Smooth muscle cell (in vitro differentiated cells): Measurements from ENCODE around the gene STMN3. TPM values are rescaled to one million over a fixed set of nuclear protein-coding genes. Genes with fewer than 3 reads are reported as not detected.

Source experiments
- DNase-seq: peaks from one replicate; lab custom pipeline; 2025; ENCODE audit not compliant: unreplicated experiment; lab: John Stamatoyannopoulos, UW
- H2AFZ ChIP-seq: fragments of 200-600 bp; sonication (generic); 2 replicates; pipeline ENCODE4 v1.6.0; 2016; ENCODE audit warnings: antibody characterized with exemption, low read depth, mild to moderate bottlenecking
- H3F3A ChIP-seq: fragments of 200-600 bp; sonication (generic); 2 replicates; pipeline ENCODE4 v1.6.0; 2017; ENCODE audit warnings: antibody characterized with exemption, low read depth
- H3K27ac ChIP-seq: fragments of 200-600 bp; sonication (generic); 2 replicates; pipeline ENCODE4 v1.5.1; 2016; ENCODE audit warnings: low read depth, mild to moderate bottlenecking
- H3K27me3 ChIP-seq: fragments of 200-600 bp; sonication (generic); 2 replicates; pipeline ENCODE4 v1.6.1; 2016; ENCODE audit warnings: low read depth, mild to moderate bottlenecking
- H3K36me3 ChIP-seq: fragments of 200-600 bp; sonication (generic); 2 replicates; pipeline ENCODE4 v1.5.1; 2016; ENCODE audit warnings: low read depth
- H3K4me1 ChIP-seq: fragments of 200-600 bp; sonication (generic); 2 replicates; pipeline ENCODE4 v1.5.1; 2016; ENCODE audit warnings: low read depth
- H3K4me2 ChIP-seq: fragments of 200-600 bp; sonication (generic); 2 replicates; pipeline ENCODE4 v1.6.0; 2016; ENCODE audit warnings: mild to moderate bottlenecking
- H3K4me3 ChIP-seq: fragments of 200-600 bp; sonication (generic); 2 replicates; pipeline ENCODE4 v1.5.1; 2016; ENCODE audit warnings: mild to moderate bottlenecking
- H3K79me2 ChIP-seq: fragments of 200-600 bp; sonication (generic); 2 replicates; pipeline ENCODE4 v1.6.0; 2016; ENCODE audit warnings: low read depth, mild to moderate bottlenecking
- H3K9ac ChIP-seq: fragments of 200-600 bp; sonication (generic); 2 replicates; pipeline ENCODE4 v1.6.0; 2016; ENCODE audit warnings: low read depth
- H3K9me3 ChIP-seq: fragments of 200-600 bp; sonication (generic); replicated peaks from 2 replicates; pipeline ENCODE4 v1.5.1; 2016; ENCODE audit warnings: low read depth
- H4K20me1 ChIP-seq: fragments of 200-600 bp; sonication (generic); 2 replicates; pipeline ENCODE4 v1.6.0; 2016; ENCODE audit warnings: low read depth
- WGBS: methylation state at CpG from one replicate; pipeline ENCODE4 v1.1.7; 2016; ENCODE audit warnings: low lambda C conversion rate; 5-methylcytosine and 5-hydroxymethylcytosine counted together
- polyA plus RNA-seq: library from polyadenylated mRNA; unstranded; fragments of >200 nt; fragmentation: Nextera tagmentation; extraction: Ambion mirVana; gene quantifications from 2 replicates; pipeline ENCODE4 v1.2.1, GENCODE V29; 2016
- total RNA-seq: library from RNA; depleted of rRNA; stranded (reverse); fragments of >200 nt; gene quantifications from 2 replicates; pipeline ENCODE4 v1.2.3, GENCODE V29; 2014
- TF ChIP-seq, protein P1 (sequence below): fragments of 200-600 bp; sonication (generic); IDR thresholded peaks from 2 replicates; pipeline ENCODE4 v1.5.1; 2017; ENCODE audit warnings: borderline replicate concordance, mild to moderate bottlenecking, antibody characterized with exemption; ENCODE audit not compliant: insufficient read depth, poor library complexity, severe bottlenecking

Gene STMN3
- total and polyA plus RNA-seq, 2 experiments from 2014 or later: 4.8 to 10.8 TPM

DNA sequence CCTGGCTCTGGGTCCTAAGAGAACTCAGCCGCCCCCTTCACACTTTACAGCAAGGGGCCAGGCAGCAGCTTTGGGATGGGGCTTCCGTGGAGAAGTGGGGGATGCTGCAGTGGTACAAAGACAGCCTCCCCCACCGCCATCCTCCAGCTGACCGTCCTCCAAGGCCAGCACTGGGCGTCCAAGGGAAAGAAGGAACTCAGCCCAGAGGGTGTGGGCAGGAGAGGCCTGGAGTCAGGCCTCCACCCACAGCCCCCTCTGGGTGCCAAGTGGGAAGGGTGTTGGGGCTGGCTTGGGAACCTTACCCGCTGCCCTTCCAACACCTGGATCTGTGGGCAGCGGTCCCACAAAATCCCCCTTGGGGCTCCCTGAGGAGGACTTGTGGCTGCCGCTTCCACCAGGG lies 13.1 kb downstream of the STMN3 start:
- H3K4me3 ChIP-seq: no peak overlapping the region
- no peak overlapping the region for H3K27ac ChIP-seq
- H4K20me1 ChIP-seq: no peaks in the 10 kb centered on the region
- H2AFZ ChIP-seq: no peak overlapping the region
- no peaks in the 10 kb centered on the region for H3F3A ChIP-seq
- 96% methylated on average over 6 of the region's 8 CpGs for WGBS
- no peaks in the 10 kb centered on the region for H3K27me3 ChIP-seq
- no peaks in the 10 kb centered on the region for H3K79me2 ChIP-seq
- no peak for DNase-seq
- no peaks in the 10 kb centered on the region for H3K36me3 ChIP-seq
- H3K9ac ChIP-seq: no peak overlapping the region
- H3K4me1 ChIP-seq: peaks cover 4% of the 10 kb centered on the region
- no peaks in the 10 kb centered on the region for H3K9me3 ChIP-seq
- TF ChIP-seq, protein P1, sequence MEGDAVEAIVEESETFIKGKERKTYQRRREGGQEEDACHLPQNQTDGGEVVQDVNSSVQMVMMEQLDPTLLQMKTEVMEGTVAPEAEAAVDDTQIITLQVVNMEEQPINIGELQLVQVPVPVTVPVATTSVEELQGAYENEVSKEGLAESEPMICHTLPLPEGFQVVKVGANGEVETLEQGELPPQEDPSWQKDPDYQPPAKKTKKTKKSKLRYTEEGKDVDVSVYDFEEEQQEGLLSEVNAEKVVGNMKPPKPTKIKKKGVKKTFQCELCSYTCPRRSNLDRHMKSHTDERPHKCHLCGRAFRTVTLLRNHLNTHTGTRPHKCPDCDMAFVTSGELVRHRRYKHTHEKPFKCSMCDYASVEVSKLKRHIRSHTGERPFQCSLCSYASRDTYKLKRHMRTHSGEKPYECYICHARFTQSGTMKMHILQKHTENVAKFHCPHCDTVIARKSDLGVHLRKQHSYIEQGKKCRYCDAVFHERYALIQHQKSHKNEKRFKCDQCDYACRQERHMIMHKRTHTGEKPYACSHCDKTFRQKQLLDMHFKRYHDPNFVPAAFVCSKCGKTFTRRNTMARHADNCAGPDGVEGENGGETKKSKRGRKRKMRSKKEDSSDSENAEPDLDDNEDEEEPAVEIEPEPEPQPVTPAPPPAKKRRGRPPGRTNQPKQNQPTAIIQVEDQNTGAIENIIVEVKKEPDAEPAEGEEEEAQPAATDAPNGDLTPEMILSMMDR: no peak
- H3K4me2 ChIP-seq: no peak overlapping the region

- H3K4me2 ChIP-seq: no peak overlapping the region
- no peaks in the 10 kb centered on the region for H4K20me1 ChIP-seq
- no peaks in the 10 kb centered on the region for H3K79me2 ChIP-seq
- H3K4me3 ChIP-seq: no peak overlapping the region
- no peak for DNase-seq
- no peaks in the 10 kb centered on the region for H3K9me3 ChIP-seq
- H3K27me3 ChIP-seq: no peaks in the 10 kb centered on the region
- no peaks in the 10 kb centered on the region for H3F3A ChIP-seq
- no peak overlapping the region for H3K27ac ChIP-seq
- TF ChIP-seq, protein P1: no peak
- 86% methylated on average over 13 of the region's 15 CpGs for WGBS
- H2AFZ ChIP-seq: no peak overlapping the region
- H3K36me3 ChIP-seq: no peaks in the 10 kb centered on the region
- H3K9ac ChIP-seq: no peak overlapping the region
- H3K4me1 ChIP-seq: peaks cover 4% of the 10 kb centered on the region
Measured at GRCh38 chr20:63639093-63639975, 13.9 kb downstream of the STMN3 start.

DNA sequence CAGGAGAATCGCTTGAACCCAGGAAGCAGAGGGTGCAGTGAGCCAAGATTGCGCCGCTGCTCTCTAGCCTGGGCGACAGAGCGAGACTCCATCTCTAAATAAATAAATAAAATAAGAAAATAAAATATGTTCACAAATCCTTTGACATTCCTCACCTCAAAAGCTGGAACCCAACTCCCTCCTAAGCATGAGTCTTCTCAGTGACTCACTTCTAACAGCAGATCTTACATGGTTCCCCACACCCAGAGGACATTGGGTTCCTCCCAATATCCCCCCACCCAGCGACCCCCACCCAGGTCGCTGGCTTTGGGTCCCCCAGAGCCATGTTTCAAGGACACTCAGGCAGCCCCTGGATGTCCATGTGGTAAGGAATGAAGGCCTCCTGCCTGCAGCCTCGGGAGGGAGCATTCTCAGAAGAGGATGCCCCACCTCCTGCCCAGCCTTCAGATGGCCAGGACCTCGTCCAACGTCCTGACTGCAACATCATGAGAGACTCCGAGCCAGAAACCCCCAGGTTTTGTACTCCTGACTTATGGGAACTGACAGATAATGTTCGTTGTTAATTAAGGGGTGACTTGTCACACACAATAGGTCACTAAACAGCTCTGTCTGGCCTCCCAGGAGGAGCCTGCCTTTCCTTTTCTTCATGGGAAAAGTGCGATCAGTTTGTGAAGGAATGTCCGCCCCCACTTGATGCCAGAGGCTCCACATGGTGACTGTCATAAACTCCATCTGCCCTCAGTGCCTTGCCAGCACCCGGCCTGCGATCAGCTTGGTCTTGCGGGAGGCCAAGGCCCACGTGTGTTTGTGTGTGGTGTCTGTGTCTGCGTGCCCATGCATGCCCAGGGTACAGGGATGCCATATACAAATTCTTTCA lies 16.2 kb downstream of the STMN3 start:
- Histone ChIP-seq H3F3A (no peaks in the 10 kb centered on the region), H2AFZ (no peak overlapping the region), H3K4me3 (no peak overlapping the region), H3K4me1 (peaks cover 4% of the 10 kb centered on the region), H3K79me2 (no peaks in the 10 kb centered on the region), H4K20me1 (no peaks in the 10 kb centered on the region), H3K27ac (no peak overlapping the region), H3K9ac (no peak overlapping the region), H3K9me3 (no peaks in the 10 kb centered on the region), H3K4me2 (no peak overlapping the region), H3K27me3 (no peaks in the 10 kb centered on the region), H3K36me3 (no peaks in the 10 kb centered on the region)
- TF ChIP-seq, protein P1: no peak
- WGBS: 84% methylated on average over 19 of the region's 19 CpGs
- no peak for DNase-seq
